Mucosa of descending colon (tissue), 3 donors: ENCODE data around the gene ZBTB34. TPM values are rescaled to one million over a fixed set of nuclear protein-coding genes. Genes with fewer than 3 reads are reported as not detected.

Experiments used
- ATAC-seq: fragments of 200-7000 bp; cut with Tn5 transposase; one replicate; pipeline ENCODE4 v1.9.1; 2020; ENCODE audit warnings: mild to moderate bottlenecking, moderate library complexity
- DNase-seq, 3 donors: peaks; one replicate each; pipeline ENCODE4 v3.0.0-alpha.2; 2020
- H3K36me3 ChIP-seq: fragments of 200-600 bp; one replicate; pipeline ENCODE4 v1.8.0; 2021; ENCODE audit warnings: low read depth, mild to moderate bottlenecking
- H3K4me1 ChIP-seq: fragments of 200-600 bp; one replicate; pipeline ENCODE4 v1.8.0; 2021; ENCODE audit warnings: low read depth, mild to moderate bottlenecking
- H3K4me3 ChIP-seq: fragments of 200-600 bp; one replicate; pipeline ENCODE4 v1.8.0; 2021; ENCODE audit warnings: mild to moderate bottlenecking
- H3K9me3 ChIP-seq: fragments of 200-600 bp; one replicate; pipeline ENCODE4 v1.8.0; 2021; ENCODE audit warnings: mild to moderate bottlenecking
- CTCF ChIP-seq: fragments of 200-600 bp; IDR thresholded peaks from one replicate; pipeline ENCODE4 v1.8.0; 2022; ENCODE audit warnings: antibody characterized with exemption, mild to moderate bottlenecking
- intact Hi-C, 2 donors: fragments of 100-400 bp; cut with DNase I in 1 of 2; cut with micrococcal nuclease in 1 of 2; formaldehyde crosslinking; loops; one replicate each; pipeline versions ENCODE4 v1.11.0 to v1.11.1; 2022; cut with DNase I, micrococcal nuclease
- total RNA-seq, 3 donors: library from RNA; stranded (reverse); fragmentation: NEBNext Ultra II Directional in 2 of 3; extraction: Animal tissue kit (Norgen Biotek cat#: 25700) in 2 of 3; gene quantifications; one replicate each; pipeline versions ENCODE4 v1.2.1 to v1.2.4, GENCODE V29; 2021 to 2023
- donor health status: DM: no; HTN: no; CAD: no; lungs with moderate emphysema.
- donor health status: DM: no; HTN: no; CAD: no.
- donor health status: DM: no; HTN: yes; CAD: no.

The ZBTB34 gene
- total RNA-seq, 3 donors from 2014 or later: 7.7 to 12.3 (median 10.0) TPM

GRCh38 chr9:126853667-126854066 is 6.8 kb upstream of the ZBTB34 start:
- no peak for TF ChIP-seq CTCF
- no peak for DNase-seq
- Histone ChIP-seq H3K4me3 (no peak overlapping the region), H3K36me3 (no peaks in the 10 kb centered on the region), H3K9me3 (no peaks in the 10 kb centered on the region), H3K4me1 (no peaks in the 10 kb centered on the region)
- intact Hi-C loops: no loop called here
- no peak for ATAC-seq

DNA sequence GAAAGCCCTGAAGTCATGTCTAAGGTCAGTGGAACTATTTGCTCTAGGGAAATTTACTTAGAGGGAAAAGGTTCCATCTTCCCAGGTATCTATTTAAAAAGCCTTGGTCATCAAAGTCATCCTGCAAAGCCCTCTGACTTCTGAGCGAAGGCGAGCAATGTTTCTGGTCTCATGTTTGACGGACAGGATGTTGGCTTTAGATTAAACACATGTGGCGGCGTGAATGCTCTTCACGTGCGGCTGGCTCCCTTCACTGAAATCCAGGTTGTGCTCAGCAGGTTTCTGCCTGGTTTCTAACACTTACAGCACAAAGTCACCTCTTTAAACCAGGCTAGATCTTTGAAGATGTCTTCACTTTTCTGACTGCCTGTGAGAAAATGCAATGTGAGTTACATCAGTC is 5.7 kb upstream of the ZBTB34 start:
- Histone ChIP-seq H3K9me3 (no peaks in the 10 kb centered on the region), H3K36me3 (no peaks in the 10 kb centered on the region), H3K4me3 (no peak overlapping the region), H3K4me1 (peaks cover 4% of the 10 kb centered on the region)
- no peak for DNase-seq
- ATAC-seq: no peak
- intact Hi-C loops: no loop called here
- TF ChIP-seq CTCF: no peak

DNA sequence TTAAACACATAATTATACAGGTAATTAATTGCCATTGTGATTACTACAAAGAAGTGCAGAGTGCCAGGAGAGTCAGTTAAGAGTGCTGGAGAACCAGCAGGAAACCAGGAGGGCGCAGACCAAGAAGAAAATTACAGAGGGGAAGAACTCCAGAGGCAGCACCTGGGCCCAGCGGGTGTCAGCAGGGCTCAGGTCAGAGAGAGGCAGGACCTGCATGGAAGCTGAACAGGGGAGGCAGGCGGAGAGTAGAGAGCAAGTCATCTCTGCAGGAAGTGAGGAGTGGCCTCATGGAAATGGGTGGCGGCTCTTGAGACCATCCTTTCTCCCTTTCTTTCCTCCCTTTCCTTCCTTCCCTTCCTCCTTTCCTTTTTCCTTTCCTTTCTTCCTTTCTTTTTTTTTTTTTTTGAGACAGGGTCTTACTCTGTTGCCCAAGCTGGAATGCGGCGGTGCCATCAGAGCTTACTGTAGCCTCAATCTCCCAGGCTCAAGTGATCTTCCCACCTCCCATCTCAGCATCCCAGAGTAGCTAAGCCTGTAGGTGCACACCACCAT is 4.0 kb upstream of the ZBTB34 start:
- DNase-seq (no peak), ATAC-seq (no peak)
- intact Hi-C loops: no loop called here
- no peak for TF ChIP-seq CTCF
- no peaks in the 10 kb centered on the region for H3K36me3 ChIP-seq
- H3K4me3 ChIP-seq: no peak overlapping the region
- H3K9me3 ChIP-seq: no peaks in the 10 kb centered on the region
- peaks cover 9% of the 10 kb centered on the region for H3K4me1 ChIP-seq

GRCh38 chr9:126857261-126857960 is 3.0 kb upstream of the ZBTB34 start:
- DNase-seq (peak in 1 of 3 donors; percentile 14), ATAC-seq (no peak)
- H3K4me3 ChIP-seq: no peak overlapping the region
- intact Hi-C loops: no loop called here
- peaks cover 19% of the 10 kb centered on the region for H3K4me1 ChIP-seq
- H3K9me3 ChIP-seq: no peaks in the 10 kb centered on the region
- TF ChIP-seq CTCF: no peak
- H3K36me3 ChIP-seq: no peaks in the 10 kb centered on the region

- ATAC-seq: no peak
Observed at GRCh38 chr9:126859111-126859510, 1.3 kb upstream of the ZBTB34 start.

More at GRCh38 chr9:126859111-126859510, 1.3 kb upstream of the ZBTB34 start:
- Histone ChIP-seq H3K4me3 (no peak overlapping the region), H3K4me1 (peaks cover 28% of the 10 kb centered on the region), H3K9me3 (no peaks in the 10 kb centered on the region), H3K36me3 (no peaks in the 10 kb centered on the region)
- no peak for TF ChIP-seq CTCF
- DNase-seq: no peak
- intact Hi-C loops: no loop called here
